Transverse colon (tissue), 4 donors: ENCODE measurements around the gene DPP10. TPM values are rescaled to one million over a fixed set of nuclear protein-coding genes. Genes with fewer than 3 reads are reported as not detected.

Experiments
- DNase-seq: peaks from one replicate; pipeline ENCODE4 v3.0.0-alpha.2; 2019
- H3K27ac ChIP-seq, 4 donors: fragments of 200-600 bp; sonication (generic); 2 replicates each; pipeline ENCODE4 v1.5.1; 2016 to 2018; ENCODE audit warnings: inconsistent platforms in 4 of 4
- H3K27me3 ChIP-seq: fragments of 200-600 bp; sonication (generic); 2 replicates; pipeline ENCODE4 v1.5.1; 2017; ENCODE audit warnings: inconsistent platforms
- H3K36me3 ChIP-seq, 4 donors: fragments of 200-600 bp; sonication (generic); 2 replicates each; pipeline ENCODE4 v1.5.1; 2017 to 2019; ENCODE audit warnings: inconsistent platforms in 4 of 4
- H3K4me1 ChIP-seq, 4 donors: fragments of 200-600 bp; sonication (generic); 2 replicates each; pipeline ENCODE4 v1.5.1; 2017 to 2020; ENCODE audit warnings: inconsistent platforms in 4 of 4
- H3K4me3 ChIP-seq, 4 donors: fragments of 200-600 bp; sonication (generic); 1 replicate in 1 of 4; 2 replicates in 3 of 4; pipeline versions ENCODE4 v1.5.1 to v1.6.1; 2017 to 2019; ENCODE audit warnings: inconsistent platforms in 4 of 4
- H3K9me3 ChIP-seq, 2 donors: fragments of 200-600 bp; sonication (generic); 2 replicates each; pipeline ENCODE4 v1.5.1; 2017 to 2019; ENCODE audit warnings: inconsistent platforms in 2 of 2
- CTCF ChIP-seq, 5 experiments: fragments of 200-600 bp in 3 of 5; fragments of 450-650 bp in 2 of 5; sonication (generic) in 3 of 5; IDR thresholded peaks; 1 replicate in 2 of 5; 2 replicates in 3 of 5; pipeline ENCODE4 v1.5.1; 2016 to 2017; ENCODE audit warnings: antibody characterized with exemption in 5 of 5, inconsistent platforms in 3 of 5, mild to moderate bottlenecking in 2 of 5, moderate library complexity in 1 of 5
- EP300 ChIP-seq: sonication (generic); formaldehyde crosslinking; IDR thresholded peaks from one replicate; pipeline ENCODE4 v1.6.1; 2017; ENCODE audit warnings: antibody characterized with exemption, low read depth
- POLR2A ChIP-seq: fragments of 450-650 bp; IDR thresholded peaks from one replicate; pipeline ENCODE4 v1.6.1; 2016; ENCODE audit warnings: antibody characterized with exemption, mild to moderate bottlenecking, moderate library complexity
- POLR2AphosphoS5 ChIP-seq, 3 donors: sonication (generic); formaldehyde crosslinking; IDR thresholded peaks; one replicate each; pipeline ENCODE4 v1.6.1; 2016; ENCODE audit warnings: antibody characterized with exemption in 3 of 3
- WGBS, 2 donors: methylation state at CpG; one replicate each; pipeline ENCODE4 v1.1.5; 2018; ENCODE audit warnings: low coverage in 1 of 2; 5-methylcytosine and 5-hydroxymethylcytosine counted together
- in situ Hi-C, 4 donors: fragments of 200-750 bp; cut with MboI; loops; one replicate each; pipeline versions ENCODE4 v1.15.0 to v1.15.1; 2017; ENCODE audit warnings: low sequenced_read_pairs in 3 of 4, low pct_ligation_motif_present in 1 of 4, low pct_unique_long_range_greater_than_20kb in 1 of 4
- intact Hi-C: fragments of 100-400 bp; cut with DNase I; formaldehyde crosslinking; loops from one replicate; pipeline ENCODE4 v1.15.1; 2023; ENCODE audit warnings: low total_unique reads
- total RNA-seq, 4 donors: library from RNA; depleted of rRNA; stranded (reverse); fragments of >200 nt; gene quantifications; one replicate each; pipeline ENCODE4 v1.1.0, GENCODE V29; 2016

Gene DPP10
- total RNA-seq, 4 donors from 2014 or later, result 3.4 to 8.4 (median 7.0) TPM

GRCh38 chr2:115234737-115235136, 792.3 kb downstream of the DPP10 start:
- Histone ChIP-seq H3K4me3 (no peak overlapping the region), H3K4me1 (no peaks in the 10 kb centered on the region), H3K27me3 (no peaks in the 10 kb centered on the region), H3K9me3 (no peaks in the 10 kb centered on the region), H3K27ac (no peak overlapping the region), H3K36me3 (no peaks in the 10 kb centered on the region)
- 75 to 78% methylated on average over 4 of the region's 4 CpGs for WGBS, 2 donors
- DNase-seq, result no peak
- intact Hi-C loops, result no loop called here
- in situ Hi-C loops, result no loop called here
- TF ChIP-seq EP300, result no peak

GRCh38 chr2:115248066-115248465, 805.6 kb downstream of the DPP10 start:
- Histone ChIP-seq H3K27ac (no peak overlapping the region), H3K27me3 (no peaks in the 10 kb centered on the region), H3K4me1 (no peaks in the 10 kb centered on the region), H3K36me3 (no peaks in the 10 kb centered on the region), H3K9me3 (no peaks in the 10 kb centered on the region), H3K4me3 (no peak overlapping the region)
- in situ Hi-C loops, result no loop called here
- WGBS, 2 donors, result 64 to 67% methylated on average over 1 of the region's 1 CpG
- no peak for DNase-seq
- TF ChIP-seq EP300, result no peak
- TF ChIP-seq POLR2A, result no peak
- TF ChIP-seq CTCF (IDR thresholded peaks at IDR 0.05), result no peak
- TF ChIP-seq POLR2AphosphoS5 (IDR thresholded peaks at IDR 0.05), result no peak
- intact Hi-C loops, result no loop called here

GRCh38 chr2:115277366-115277765, 834.9 kb downstream of the DPP10 start:
- DNase-seq, result no peak
- no peaks in the 10 kb centered on the region for H3K27me3 ChIP-seq
- TF ChIP-seq POLR2A (no peak), CTCF (IDR thresholded peaks at IDR 0.05) (no peak), POLR2AphosphoS5 (IDR thresholded peaks at IDR 0.05) (no peak)
- in situ Hi-C loops, result no loop called here
- no peak overlapping the region for H3K27ac ChIP-seq
- H3K4me3 ChIP-seq, result no peak overlapping the region
- WGBS, 2 donors, result 43 to 61% methylated on average over 1 of the region's 1 CpG
- no peaks in the 10 kb centered on the region for H3K36me3 ChIP-seq
- H3K9me3 ChIP-seq, result no peaks in the 10 kb centered on the region
- intact Hi-C loops, result no loop called here
- peaks cover 0 to 5% (median 2%) of the 10 kb centered on the region in 4 donors for H3K4me1 ChIP-seq

- in situ Hi-C loops, result no loop called here
- WGBS, 2 donors, result 57 to 71% methylated on average over 3 of the region's 3 CpGs
- Histone ChIP-seq H3K9me3 (no peaks in the 10 kb centered on the region), H3K27ac (no peak overlapping the region), H3K4me1 (no peaks in the 10 kb centered on the region), H3K36me3 (no peaks in the 10 kb centered on the region), H3K4me3 (no peak overlapping the region), H3K27me3 (no peaks in the 10 kb centered on the region)
- no peak for TF ChIP-seq POLR2AphosphoS5 (IDR thresholded peaks at IDR 0.05)
- TF ChIP-seq POLR2A, result no peak
- no peak for TF ChIP-seq EP300
- no peak for TF ChIP-seq CTCF (IDR thresholded peaks at IDR 0.05)
- no peak for DNase-seq
- intact Hi-C loops, result no loop called here
Measured at GRCh38 chr2:115285416-115285815, 843.0 kb downstream of the DPP10 start.

GRCh38 chr2:115290478-115290877, 848.0 kb downstream of the DPP10 start:
- WGBS, 2 donors, result 89 to 95% methylated on average over 1 of the region's 1 CpG
- TF ChIP-seq CTCF (IDR thresholded peaks at IDR 0.05) (no peak), EP300 (no peak), POLR2A (no peak), POLR2AphosphoS5 (IDR thresholded peaks at IDR 0.05) (no peak)
- Histone ChIP-seq H3K27me3 (no peaks in the 10 kb centered on the region), H3K4me1 (no peaks in the 10 kb centered on the region), H3K27ac (no peak overlapping the region), H3K9me3 (no peaks in the 10 kb centered on the region), H3K4me3 (no peak overlapping the region), H3K36me3 (no peaks in the 10 kb centered on the region)
- intact Hi-C loops, result no loop called here
- in situ Hi-C loops, result no loop called here
- no peak for DNase-seq
